ENCODE data around the gene C19orf38. TPM values are rescaled to one million over a fixed set of nuclear protein-coding genes. Genes with fewer than 3 reads are reported as not detected.

Gene C19orf38
- total and polyA plus RNA-seq, 2 experiments from 2014 or later = 0.45 TPM; not detected in 1

DNA sequence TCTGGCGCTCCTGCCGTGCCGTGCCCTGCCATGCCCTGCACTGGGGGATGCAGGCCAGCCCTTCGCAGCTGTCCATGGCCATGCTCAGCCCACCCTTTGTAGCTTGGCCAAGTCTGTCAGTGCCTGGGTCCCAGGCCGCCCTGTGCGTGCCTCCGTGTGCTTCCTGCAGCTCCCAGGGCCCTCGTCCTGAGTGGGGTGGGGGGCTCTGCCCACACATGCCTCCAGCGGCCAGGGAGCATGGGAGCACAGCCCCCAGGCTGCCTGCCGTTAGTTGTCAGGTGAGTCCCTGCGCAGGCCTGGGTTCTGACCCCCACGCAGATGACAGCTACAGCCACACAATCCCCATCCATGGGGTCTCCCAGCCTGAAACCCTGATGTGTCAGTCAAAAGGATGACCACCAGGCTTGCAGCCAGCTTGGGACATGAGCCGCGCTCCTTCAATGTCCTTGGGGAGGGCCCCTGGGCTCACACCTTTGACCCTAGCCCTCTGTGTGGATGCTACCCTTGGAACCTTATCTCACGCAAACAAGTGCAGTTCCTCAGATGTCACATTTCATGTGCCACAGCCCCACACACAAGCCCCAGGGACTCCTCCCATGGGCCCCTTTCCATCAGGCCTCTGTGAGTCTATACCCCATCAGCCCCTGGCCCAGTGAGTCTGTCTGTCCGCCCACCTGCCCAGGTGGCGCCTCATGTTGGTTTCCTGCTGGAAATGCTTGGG is 36.7 kb upstream of the C19orf38 start (continued):
- TF ChIP-seq, protein P1, sequence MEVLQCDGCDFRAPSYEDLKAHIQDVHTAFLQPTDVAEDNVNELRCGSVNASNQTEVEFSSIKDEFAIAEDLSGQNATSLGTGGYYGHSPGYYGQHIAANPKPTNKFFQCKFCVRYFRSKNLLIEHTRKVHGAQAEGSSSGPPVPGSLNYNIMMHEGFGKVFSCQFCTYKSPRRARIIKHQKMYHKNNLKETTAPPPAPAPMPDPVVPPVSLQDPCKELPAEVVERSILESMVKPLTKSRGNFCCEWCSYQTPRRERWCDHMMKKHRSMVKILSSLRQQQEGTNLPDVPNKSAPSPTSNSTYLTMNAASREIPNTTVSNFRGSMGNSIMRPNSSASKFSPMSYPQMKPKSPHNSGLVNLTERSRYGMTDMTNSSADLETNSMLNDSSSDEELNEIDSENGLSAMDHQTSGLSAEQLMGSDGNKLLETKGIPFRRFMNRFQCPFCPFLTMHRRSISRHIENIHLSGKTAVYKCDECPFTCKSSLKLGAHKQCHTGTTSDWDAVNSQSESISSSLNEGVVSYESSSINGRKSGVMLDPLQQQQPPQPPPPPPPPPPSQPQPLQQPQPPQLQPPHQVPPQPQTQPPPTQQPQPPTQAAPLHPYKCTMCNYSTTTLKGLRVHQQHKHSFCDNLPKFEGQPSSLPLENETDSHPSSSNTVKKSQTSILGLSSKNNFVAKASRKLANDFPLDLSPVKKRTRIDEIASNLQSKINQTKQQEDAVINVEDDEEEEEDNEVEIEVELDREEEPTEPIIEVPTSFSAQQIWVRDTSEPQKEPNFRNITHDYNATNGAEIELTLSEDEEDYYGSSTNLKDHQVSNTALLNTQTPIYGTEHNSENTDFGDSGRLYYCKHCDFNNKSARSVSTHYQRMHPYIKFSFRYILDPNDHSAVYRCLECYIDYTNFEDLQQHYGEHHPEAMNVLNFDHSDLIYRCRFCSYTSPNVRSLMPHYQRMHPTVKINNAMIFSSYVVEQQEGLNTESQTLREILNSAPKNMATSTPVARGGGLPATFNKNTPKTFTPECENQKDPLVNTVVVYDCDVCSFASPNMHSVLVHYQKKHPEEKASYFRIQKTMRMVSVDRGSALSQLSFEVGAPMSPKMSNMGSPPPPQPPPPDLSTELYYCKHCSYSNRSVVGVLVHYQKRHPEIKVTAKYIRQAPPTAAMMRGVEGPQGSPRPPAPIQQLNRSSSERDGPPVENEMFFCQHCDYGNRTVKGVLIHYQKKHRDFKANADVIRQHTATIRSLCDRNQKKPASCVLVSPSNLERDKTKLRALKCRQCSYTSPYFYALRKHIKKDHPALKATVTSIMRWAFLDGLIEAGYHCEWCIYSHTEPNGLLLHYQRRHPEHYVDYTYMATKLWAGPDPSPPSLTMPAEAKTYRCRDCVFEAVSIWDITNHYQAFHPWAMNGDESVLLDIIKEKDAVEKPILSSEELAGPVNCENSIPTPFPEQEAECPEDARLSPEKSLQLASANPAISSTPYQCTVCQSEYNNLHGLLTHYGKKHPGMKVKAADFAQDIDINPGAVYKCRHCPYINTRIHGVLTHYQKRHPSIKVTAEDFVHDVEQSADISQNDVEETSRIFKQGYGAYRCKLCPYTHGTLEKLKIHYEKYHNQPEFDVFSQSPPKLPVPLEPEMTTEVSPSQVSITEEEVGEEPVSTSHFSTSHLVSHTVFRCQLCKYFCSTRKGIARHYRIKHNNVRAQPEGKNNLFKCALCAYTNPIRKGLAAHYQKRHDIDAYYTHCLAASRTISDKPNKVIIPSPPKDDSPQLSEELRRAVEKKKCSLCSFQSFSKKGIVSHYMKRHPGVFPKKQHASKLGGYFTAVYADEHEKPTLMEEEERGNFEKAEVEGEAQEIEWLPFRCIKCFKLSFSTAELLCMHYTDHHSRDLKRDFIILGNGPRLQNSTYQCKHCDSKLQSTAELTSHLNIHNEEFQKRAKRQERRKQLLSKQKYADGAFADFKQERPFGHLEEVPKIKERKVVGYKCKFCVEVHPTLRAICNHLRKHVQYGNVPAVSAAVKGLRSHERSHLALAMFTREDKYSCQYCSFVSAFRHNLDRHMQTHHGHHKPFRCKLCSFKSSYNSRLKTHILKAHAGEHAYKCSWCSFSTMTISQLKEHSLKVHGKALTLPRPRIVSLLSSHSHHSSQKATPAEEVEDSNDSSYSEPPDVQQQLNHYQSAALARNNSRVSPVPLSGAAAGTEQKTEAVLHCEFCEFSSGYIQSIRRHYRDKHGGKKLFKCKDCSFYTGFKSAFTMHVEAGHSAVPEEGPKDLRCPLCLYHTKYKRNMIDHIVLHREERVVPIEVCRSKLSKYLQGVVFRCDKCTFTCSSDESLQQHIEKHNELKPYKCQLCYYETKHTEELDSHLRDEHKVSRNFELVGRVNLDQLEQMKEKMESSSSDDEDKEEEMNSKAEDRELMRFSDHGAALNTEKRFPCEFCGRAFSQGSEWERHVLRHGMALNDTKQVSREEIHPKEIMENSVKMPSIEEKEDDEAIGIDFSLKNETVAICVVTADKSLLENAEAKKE (CRISPR knock-in tag; IDR thresholded peaks at IDR 0.05) = no peak
- TF ChIP-seq POLR2AphosphoS5 (IDR thresholded peaks at IDR 0.05; ENCODE audit: low read depth) (no peak), ZNF331 (CRISPR knock-in tag; IDR thresholded peaks at IDR 0.05; ENCODE audit: low read depth) (no peak), CTCF (conservative IDR thresholded peaks at IDR 0.05; ENCODE audit: low read depth in 2 of 2) (0 out of 4 replicates have a peak, but pooled peaks of 1 of the 2 experiments have one; percentile 5)
- TF ChIP-seq, protein P2, sequence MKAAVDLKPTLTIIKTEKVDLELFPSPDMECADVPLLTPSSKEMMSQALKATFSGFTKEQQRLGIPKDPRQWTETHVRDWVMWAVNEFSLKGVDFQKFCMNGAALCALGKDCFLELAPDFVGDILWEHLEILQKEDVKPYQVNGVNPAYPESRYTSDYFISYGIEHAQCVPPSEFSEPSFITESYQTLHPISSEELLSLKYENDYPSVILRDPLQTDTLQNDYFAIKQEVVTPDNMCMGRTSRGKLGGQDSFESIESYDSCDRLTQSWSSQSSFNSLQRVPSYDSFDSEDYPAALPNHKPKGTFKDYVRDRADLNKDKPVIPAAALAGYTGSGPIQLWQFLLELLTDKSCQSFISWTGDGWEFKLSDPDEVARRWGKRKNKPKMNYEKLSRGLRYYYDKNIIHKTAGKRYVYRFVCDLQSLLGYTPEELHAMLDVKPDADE (IDR thresholded peaks at IDR 0.05) = no peak
